ENCODE measurements around the gene DGKH. TPM values are rescaled to one million over a fixed set of nuclear protein-coding genes. Genes with fewer than 3 reads are reported as not detected.

Gene DGKH
- total RNA-seq, 2 experiments from 2014 or later: 15.2 to 15.8 TPM

DNA sequence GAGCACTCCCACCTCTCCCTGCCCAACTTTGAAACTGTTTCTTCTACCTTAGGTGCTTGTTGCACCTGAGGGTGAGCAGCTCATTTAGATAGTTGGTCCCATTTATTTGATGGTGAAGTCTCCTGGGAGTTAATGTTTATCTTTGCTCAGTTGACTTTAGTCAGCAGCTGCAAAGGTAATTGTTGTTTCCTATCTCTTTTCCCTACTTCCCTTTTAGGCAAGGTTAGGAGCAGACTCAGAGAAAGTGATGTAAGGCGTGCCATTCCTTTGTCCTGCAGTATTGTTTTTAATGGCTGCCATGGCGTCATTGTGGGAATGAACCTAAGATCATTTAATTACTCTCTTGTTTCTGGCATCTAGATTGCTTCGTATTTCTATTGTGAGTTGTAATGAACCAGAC lies 235.1 kb downstream of the DGKH start:
- ATAC-seq (no peak), DNase-seq (no peak)
- peaks cover 26% of the 10 kb centered on the region for H3K36me3 Mint-ChIP-seq (ENCODE audit: low read depth)
- no peaks in the 10 kb centered on the region for H3K27me3 Mint-ChIP-seq
- H3K4me3 Mint-ChIP-seq: no peak overlapping the region
- H3K9me3 Mint-ChIP-seq: no peaks in the 10 kb centered on the region
- intact Hi-C loops (cut with micrococcal nuclease): no loop called here
- peak overlapping the region; percentile 25 for H3K27ac Mint-ChIP-seq
- peaks cover 36% of the 10 kb centered on the region for H3K4me1 Mint-ChIP-seq (ENCODE audit: low read depth)
- ChIA-PET POLR2A (no interaction called here), CTCF (no interaction called here)
- TF ChIP-seq, protein P1, sequence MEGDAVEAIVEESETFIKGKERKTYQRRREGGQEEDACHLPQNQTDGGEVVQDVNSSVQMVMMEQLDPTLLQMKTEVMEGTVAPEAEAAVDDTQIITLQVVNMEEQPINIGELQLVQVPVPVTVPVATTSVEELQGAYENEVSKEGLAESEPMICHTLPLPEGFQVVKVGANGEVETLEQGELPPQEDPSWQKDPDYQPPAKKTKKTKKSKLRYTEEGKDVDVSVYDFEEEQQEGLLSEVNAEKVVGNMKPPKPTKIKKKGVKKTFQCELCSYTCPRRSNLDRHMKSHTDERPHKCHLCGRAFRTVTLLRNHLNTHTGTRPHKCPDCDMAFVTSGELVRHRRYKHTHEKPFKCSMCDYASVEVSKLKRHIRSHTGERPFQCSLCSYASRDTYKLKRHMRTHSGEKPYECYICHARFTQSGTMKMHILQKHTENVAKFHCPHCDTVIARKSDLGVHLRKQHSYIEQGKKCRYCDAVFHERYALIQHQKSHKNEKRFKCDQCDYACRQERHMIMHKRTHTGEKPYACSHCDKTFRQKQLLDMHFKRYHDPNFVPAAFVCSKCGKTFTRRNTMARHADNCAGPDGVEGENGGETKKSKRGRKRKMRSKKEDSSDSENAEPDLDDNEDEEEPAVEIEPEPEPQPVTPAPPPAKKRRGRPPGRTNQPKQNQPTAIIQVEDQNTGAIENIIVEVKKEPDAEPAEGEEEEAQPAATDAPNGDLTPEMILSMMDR (IDR thresholded peaks at IDR 0.05): no peak

- intact Hi-C loops (cut with micrococcal nuclease): no loop called here
- DNase-seq (no peak), ATAC-seq (no peak)
- no peaks in the 10 kb centered on the region for H3K9me3 Mint-ChIP-seq
- peaks cover 31% of the 10 kb centered on the region for H3K36me3 Mint-ChIP-seq (ENCODE audit: low read depth)
- no peak overlapping the region for H3K4me3 Mint-ChIP-seq
- TF ChIP-seq, protein P1 (IDR thresholded peaks at IDR 0.05): no peak
- POLR2A ChIA-PET: no interaction called here
- no peaks in the 10 kb centered on the region for H3K27me3 Mint-ChIP-seq
- H3K27ac Mint-ChIP-seq: no peak overlapping the region
- CTCF ChIA-PET: interaction anchor here (1.9 kb wide), 1 partner anchor 11 kb away, joined by 5 read pairs; no protein-coding TSS in a partner anchor
- peaks cover 36% of the 10 kb centered on the region for H3K4me1 Mint-ChIP-seq (ENCODE audit: low read depth)
Observed at GRCh38 chr13:42284068-42284467, 235.6 kb downstream of the DGKH start.

Other genes with a start within 250 kb of the DGKH start
- gene VWA8, start 87.5 kb upstream of the DGKH start, total RNA-seq: 10 to 100 TPM; 26.3 to 27.5 TPM
- 10 to 100 TPM; 37.0 to 37.5 TPM for gene AKAP11, start 223.5 kb downstream of the DGKH start, total RNA-seq